ENCODE results near the gene GJC1. TPM values are rescaled to one million over a fixed set of nuclear protein-coding genes. Genes with fewer than 3 reads are reported as not detected.
A peak's percentile ranks its signal among the peaks of the same experiment; 100 is the strongest.

GJC1 gene
- total and polyA plus RNA-seq, 2 experiments from 2014 or later, result 13.6 to 18.4 TPM

DNA sequence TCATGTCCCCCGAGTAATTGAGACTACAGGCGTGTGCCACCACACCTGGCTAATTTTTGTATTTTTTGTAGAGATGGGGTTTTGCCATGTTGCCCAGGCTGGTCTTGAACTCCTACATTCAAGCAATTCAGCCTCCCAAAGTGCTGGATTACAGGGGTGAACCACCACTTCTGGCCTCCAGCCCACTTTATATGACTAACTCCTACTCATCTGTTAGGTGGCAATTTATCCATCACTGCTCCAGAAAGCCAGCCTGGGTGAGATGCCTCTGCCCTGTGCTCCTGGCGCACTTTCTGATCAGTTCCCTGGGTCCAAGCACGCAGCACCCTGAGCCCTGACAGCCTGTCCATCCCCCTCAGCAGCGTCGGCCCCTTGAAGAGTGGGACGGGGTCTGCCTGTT lies 41.9 kb downstream of the GJC1 start:
- 65 to 74% methylated on average over 7 of the region's 7 CpGs for WGBS, 2 experiments (ENCODE audit: low coverage in 1 of 2, low lambda C conversion rate in 2 of 2, missing lambda C conversion rate in 2 of 2)
- Histone ChIP-seq H2AFZ (no peak overlapping the region), H3K4me3 (no peak overlapping the region), H3K36me3 (ENCODE audit: low read depth) (no peaks in the 10 kb centered on the region), H3K9me3 (ENCODE audit: low read depth) (no peaks in the 10 kb centered on the region), H3K4me2 (ENCODE audit: unreplicated experiment) (no peak overlapping the region), H3K27ac (no peak overlapping the region), H3K79me2 (ENCODE audit: insufficient read depth) (no peaks in the 10 kb centered on the region), H3K27me3 (replicated peaks; ENCODE audit: insufficient read depth) (no peaks in the 10 kb centered on the region), H3K9me2 (ENCODE audit: insufficient read depth) (no peaks in the 10 kb centered on the region), H3K9ac (no peak overlapping the region), H3K4me1 (ENCODE audit: insufficient read depth) (peaks cover 10% of the 10 kb centered on the region), H4K20me1 (ENCODE audit: insufficient read depth) (no peaks in the 10 kb centered on the region), H3F3A (ENCODE audit: insufficient read depth) (no peaks in the 10 kb centered on the region)
- peak; percentile 40 for DNase-seq
- in situ Hi-C loops (cut with MboI), result no loop called here
- TF ChIP-seq EZH2 (IDR thresholded peaks at IDR 0.05; ENCODE audit: insufficient read depth, poor library complexity, severe bottlenecking) (no peak), EZH2phosphoT487 (IDR thresholded peaks at IDR 0.05; ENCODE audit: insufficient read depth, low read depth) (no peak)

DNA sequence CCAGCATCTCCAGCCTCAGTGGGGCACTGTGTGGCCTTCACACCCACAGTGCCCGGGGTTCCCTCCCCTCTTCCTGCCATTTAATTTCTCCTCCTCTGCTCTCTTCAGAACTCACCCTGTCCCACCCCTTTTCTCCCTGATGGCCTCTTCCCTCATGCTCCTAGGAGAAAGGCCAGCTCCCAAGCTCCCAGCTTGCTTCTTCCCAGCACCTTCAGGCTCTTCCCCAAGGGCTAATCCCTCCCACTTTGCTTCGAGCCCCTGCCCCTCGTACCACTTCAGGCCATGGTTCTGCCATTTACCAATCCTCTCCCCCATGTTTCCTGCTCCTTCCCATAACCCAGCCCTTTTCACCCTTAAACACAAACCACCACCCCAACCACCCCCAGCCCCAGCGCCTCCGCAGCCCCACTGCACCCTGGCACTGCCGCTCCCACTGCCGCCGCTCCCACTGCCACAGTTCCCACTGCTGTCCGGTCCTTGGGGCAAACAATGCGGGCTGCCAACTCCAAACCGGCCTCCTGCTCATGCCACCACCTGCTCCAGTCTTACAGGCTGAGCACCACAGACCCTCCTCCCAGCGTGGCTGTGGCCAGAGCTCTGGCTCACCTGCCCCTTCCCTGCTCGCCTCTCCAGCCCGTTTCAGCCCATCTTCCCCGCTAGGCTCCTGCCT lies 42.7 kb downstream of the GJC1 start:
- Histone ChIP-seq H3K79me2 (ENCODE audit: insufficient read depth) (no peaks in the 10 kb centered on the region), H2AFZ (no peak overlapping the region), H3K36me3 (ENCODE audit: low read depth) (no peaks in the 10 kb centered on the region), H3K27me3 (replicated peaks; ENCODE audit: insufficient read depth) (no peaks in the 10 kb centered on the region), H3K9ac (no peak overlapping the region), H3K9me3 (ENCODE audit: low read depth) (no peaks in the 10 kb centered on the region), H3F3A (ENCODE audit: insufficient read depth) (no peaks in the 10 kb centered on the region), H3K4me1 (ENCODE audit: insufficient read depth) (peaks cover 6% of the 10 kb centered on the region; the same call in 1 of the 2 replicates), H3K27ac (no peak overlapping the region), H3K9me2 (ENCODE audit: insufficient read depth) (no peaks in the 10 kb centered on the region), H3K4me2 (ENCODE audit: unreplicated experiment) (no peak overlapping the region), H4K20me1 (ENCODE audit: insufficient read depth) (no peaks in the 10 kb centered on the region), H3K4me3 (no peak overlapping the region)
- in situ Hi-C loops (cut with MboI), result no loop called here
- DNase-seq, result no peak
- 90 to 95% methylated on average over 15 of the region's 15 CpGs for WGBS, 2 experiments (ENCODE audit: low coverage in 1 of 2, low lambda C conversion rate in 2 of 2, missing lambda C conversion rate in 2 of 2)
- TF ChIP-seq EZH2phosphoT487 (IDR thresholded peaks at IDR 0.05; ENCODE audit: insufficient read depth, low read depth) (no peak), EZH2 (IDR thresholded peaks at IDR 0.05; ENCODE audit: insufficient read depth, poor library complexity, severe bottlenecking) (no peak)

DNA sequence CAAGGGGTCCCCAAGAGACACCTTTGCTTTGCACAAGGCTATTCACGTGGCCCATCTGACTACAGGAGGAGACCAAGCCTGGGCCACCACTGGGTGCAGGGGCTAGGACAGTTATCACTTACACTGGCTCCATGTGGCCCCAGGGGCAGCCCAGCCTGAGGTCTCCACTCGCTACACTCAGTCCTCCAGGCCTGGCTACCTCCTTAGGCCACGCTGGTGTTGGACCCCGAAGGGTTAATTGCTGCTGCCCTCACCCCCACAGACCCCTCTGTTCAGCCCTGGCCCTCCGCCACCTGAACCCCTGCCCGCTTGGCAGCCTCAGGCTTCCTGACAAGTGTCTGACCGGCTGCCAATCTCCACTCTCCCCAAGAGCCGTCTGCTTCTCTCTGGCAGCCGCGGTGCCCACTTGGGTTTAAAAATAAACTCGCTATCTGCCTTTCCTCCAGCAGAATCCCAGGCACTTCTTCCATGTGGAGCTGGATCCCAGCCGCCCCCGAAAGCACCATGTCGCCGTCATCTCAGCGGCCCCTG lies 43.5 kb downstream of the GJC1 start:
- no peak for TF ChIP-seq EZH2 (IDR thresholded peaks at IDR 0.05; ENCODE audit: insufficient read depth, poor library complexity, severe bottlenecking)
- no peak for TF ChIP-seq EZH2phosphoT487 (IDR thresholded peaks at IDR 0.05; ENCODE audit: insufficient read depth, low read depth)
- no peaks in the 10 kb centered on the region for H3F3A ChIP-seq (ENCODE audit: insufficient read depth)
- no peak overlapping the region for H3K9ac ChIP-seq
- H3K79me2 ChIP-seq (ENCODE audit: insufficient read depth), result no peaks in the 10 kb centered on the region
- H4K20me1 ChIP-seq (ENCODE audit: insufficient read depth), result no peaks in the 10 kb centered on the region
- H3K9me3 ChIP-seq (ENCODE audit: low read depth), result no peaks in the 10 kb centered on the region
- H3K4me2 ChIP-seq (ENCODE audit: unreplicated experiment), result no peak overlapping the region
- H3K36me3 ChIP-seq (ENCODE audit: low read depth), result no peaks in the 10 kb centered on the region
- in situ Hi-C loops (cut with MboI), result no loop called here
- DNase-seq, result no peak
- no peak overlapping the region for H2AFZ ChIP-seq
- 37 to 39% methylated on average over 15 to 16 of the region's 16 CpGs for WGBS, 2 experiments (ENCODE audit: low coverage in 1 of 2, low lambda C conversion rate in 2 of 2, missing lambda C conversion rate in 2 of 2)
- H3K27ac ChIP-seq, result no peak overlapping the region
- H3K27me3 ChIP-seq (replicated peaks; ENCODE audit: insufficient read depth), result no peaks in the 10 kb centered on the region
- H3K4me3 ChIP-seq, result no peak overlapping the region
- H3K4me1 ChIP-seq (ENCODE audit: insufficient read depth), result no peaks in the 10 kb centered on the region
- H3K9me2 ChIP-seq (ENCODE audit: insufficient read depth), result no peaks in the 10 kb centered on the region

DNA sequence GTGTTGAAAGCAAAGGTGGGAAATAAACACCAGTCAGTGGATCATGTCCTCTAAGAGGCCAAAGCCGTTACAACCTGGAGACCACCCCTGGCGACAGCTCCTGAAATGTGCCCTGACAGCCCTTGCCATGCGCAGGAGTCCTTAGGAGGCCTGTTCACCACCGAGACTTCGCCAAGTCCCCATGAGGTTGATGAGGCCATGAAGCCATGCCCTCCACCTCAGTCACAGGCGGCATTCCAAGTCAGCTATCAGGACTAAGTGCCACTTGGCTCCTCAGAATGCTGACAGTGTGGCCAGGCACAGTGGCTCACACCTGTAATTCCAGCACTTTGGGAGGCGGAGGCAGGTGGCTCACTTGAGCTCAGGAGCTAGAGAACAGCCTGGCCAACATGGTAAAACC lies 44.2 kb downstream of the GJC1 start:
- in situ Hi-C loops (cut with MboI), result no loop called here
- Histone ChIP-seq H3K4me1 (ENCODE audit: insufficient read depth) (no peaks in the 10 kb centered on the region), H3K27ac (no peak overlapping the region), H3K36me3 (ENCODE audit: low read depth) (no peaks in the 10 kb centered on the region), H3K9me3 (ENCODE audit: low read depth) (no peaks in the 10 kb centered on the region), H3K79me2 (ENCODE audit: insufficient read depth) (no peaks in the 10 kb centered on the region), H3K4me3 (no peak overlapping the region), H3K4me2 (ENCODE audit: unreplicated experiment) (no peak overlapping the region), H3K9me2 (ENCODE audit: insufficient read depth) (no peaks in the 10 kb centered on the region), H4K20me1 (ENCODE audit: insufficient read depth) (no peaks in the 10 kb centered on the region), H3K9ac (no peak overlapping the region), H3K27me3 (replicated peaks; ENCODE audit: insufficient read depth) (no peaks in the 10 kb centered on the region), H3F3A (ENCODE audit: insufficient read depth) (no peaks in the 10 kb centered on the region), H2AFZ (no peak overlapping the region)
- TF ChIP-seq EZH2phosphoT487 (IDR thresholded peaks at IDR 0.05; ENCODE audit: insufficient read depth, low read depth) (no peak), EZH2 (IDR thresholded peaks at IDR 0.05; ENCODE audit: insufficient read depth, poor library complexity, severe bottlenecking) (no peak)
- WGBS, 2 experiments (ENCODE audit: low coverage in 1 of 2, low lambda C conversion rate in 2 of 2, missing lambda C conversion rate in 2 of 2), result 94% methylated on average over 7 of the region's 7 CpGs
- DNase-seq, result no peak

Measured in GM23248 (cell line).